ENCODE results near the gene PDXDC1. TPM values are rescaled to one million over a fixed set of nuclear protein-coding genes. Genes with fewer than 3 reads are reported as not detected.
"Not testable (repeated sequence)": the region's sequence is repeated elsewhere in the genome, so short reads cannot be mapped to it uniquely, and the experiment has no call there.

PDXDC1 gene
- total RNA-seq, 2 donors from 2014 or later: 58.4 to 78.8 TPM

DNA sequence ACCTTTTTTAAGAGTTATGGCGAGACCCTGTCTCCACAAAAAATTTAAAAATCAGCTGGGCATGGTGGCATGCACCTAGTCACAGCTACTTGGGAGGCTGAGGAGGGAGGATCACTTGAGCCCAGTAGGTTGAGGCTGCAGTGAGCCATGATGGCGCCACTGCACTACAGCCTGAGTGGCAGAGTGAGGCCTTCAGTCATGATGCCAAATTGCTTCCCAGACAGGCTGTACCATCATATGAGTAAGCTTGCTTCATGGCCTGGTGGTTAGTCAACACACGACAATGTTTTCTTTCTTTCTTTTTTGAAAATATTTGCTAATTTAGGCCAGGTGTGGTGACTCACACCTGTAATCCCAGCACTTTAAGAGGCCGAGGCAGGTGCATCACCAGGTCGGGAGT lies 68.5 kb downstream of the PDXDC1 start:
- no peak overlapping the region for H3K27ac Mint-ChIP-seq
- ATAC-seq: no peak
- H3K27me3 Mint-ChIP-seq: no peaks in the 10 kb centered on the region
- H3K9me3 ChIP-seq (ENCODE audit: control insufficient read depth, low read length, poor library complexity, severe bottlenecking): no peaks in the 10 kb centered on the region
- peaks cover 2% of the 10 kb centered on the region for H3K4me1 Mint-ChIP-seq
- H3K4me3 Mint-ChIP-seq: no peak overlapping the region
- H3K36me3 Mint-ChIP-seq (ENCODE audit: low read depth): peaks cover 9% of the 10 kb centered on the region
- no peak for DNase-seq

DNA sequence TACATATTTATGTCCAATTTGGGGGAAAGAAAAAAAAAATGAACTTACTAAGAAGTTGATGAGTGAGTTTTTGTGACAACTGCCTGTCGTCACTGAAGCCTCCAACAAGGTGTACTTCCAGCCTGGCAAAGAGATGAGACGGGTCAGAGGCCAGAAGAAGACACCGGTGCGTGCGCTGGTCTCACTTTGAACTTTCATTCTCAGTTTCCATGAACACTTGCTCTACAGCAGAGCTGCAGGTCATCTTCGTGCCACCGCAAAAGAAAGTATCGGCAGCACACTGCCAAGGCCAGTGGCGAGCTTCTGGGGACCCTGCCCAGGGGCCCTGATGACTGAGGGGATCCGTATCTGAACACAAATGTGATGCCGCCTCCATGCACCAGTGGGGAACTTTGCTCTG lies 69.5 kb downstream of the PDXDC1 start:
- H3K4me3 Mint-ChIP-seq: no peak overlapping the region
- H3K27me3 Mint-ChIP-seq: no peaks in the 10 kb centered on the region
- H3K36me3 Mint-ChIP-seq (ENCODE audit: low read depth): peaks cover 9% of the 10 kb centered on the region
- ATAC-seq (no peak), DNase-seq (no peak)
- peaks cover 2% of the 10 kb centered on the region for H3K4me1 Mint-ChIP-seq
- H3K9me3 ChIP-seq (ENCODE audit: control insufficient read depth, low read length, poor library complexity, severe bottlenecking): no peaks in the 10 kb centered on the region
- H3K27ac Mint-ChIP-seq: no peak overlapping the region

DNA sequence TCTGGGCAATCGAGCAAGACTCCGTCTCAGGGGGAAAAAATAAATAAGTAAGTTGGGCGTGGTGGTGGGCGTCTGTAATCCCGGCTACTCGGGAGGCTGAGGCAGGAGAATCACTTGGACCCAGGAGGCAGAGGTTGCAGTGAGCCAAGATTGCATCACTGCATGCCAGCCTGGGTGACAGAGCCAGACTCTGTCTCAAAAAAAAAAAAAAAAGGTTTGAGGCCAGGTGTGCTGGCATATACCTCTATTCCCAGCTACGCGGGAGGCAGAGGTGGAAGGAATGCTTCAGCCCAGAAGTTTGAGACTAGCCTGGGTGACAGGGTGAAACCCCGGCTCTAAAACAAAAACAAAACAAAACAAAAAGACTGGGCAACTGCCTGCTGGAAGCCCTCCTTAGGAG lies 70.4 kb downstream of the PDXDC1 start:
- not testable (repeated sequence) for H3K4me1 Mint-ChIP-seq; H3K36me3 Mint-ChIP-seq (ENCODE audit: low read depth)

DNA sequence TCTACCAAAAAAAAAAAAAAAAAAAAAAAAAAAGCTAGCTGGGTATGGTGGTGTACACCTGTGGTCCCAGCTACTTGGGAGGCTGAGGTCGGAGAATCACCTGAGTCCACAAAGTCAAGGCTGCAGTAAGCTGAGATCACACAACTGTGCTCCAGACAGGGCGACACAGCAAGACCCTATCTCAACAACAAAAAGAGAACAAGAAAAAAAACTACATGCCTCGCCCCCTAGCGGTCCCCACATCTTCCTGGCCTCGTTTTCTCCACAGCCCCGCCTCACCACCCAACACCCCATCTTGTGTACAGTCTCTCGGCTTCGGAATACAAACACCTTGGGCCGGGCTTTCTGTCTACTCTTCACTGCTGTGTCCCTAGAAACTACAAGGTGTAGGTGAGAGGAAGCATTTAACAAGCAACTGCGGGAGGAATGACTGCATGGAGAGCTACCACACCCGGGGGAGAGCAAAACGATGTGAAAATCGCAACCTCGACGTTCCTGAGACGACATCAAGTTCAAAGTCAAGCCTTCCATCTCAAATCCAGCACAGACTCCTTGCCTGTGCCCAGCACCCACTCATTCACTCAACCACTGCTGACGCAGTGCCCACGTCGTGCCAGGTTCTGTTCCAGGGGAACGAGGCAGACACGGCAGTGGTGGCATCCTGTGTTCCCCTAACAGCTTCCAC lies 72.0 kb downstream of the PDXDC1 start:
- no peak for ATAC-seq

More for the DNA sequence above, 70.4 kb downstream of the PDXDC1 start:
- not testable (repeated sequence) for H3K27me3 Mint-ChIP-seq; H3K9me3 ChIP-seq (ENCODE audit: control insufficient read depth, low read length, poor library complexity, severe bottlenecking); DNase-seq; ATAC-seq; H3K4me3 Mint-ChIP-seq
- H3K27ac Mint-ChIP-seq: peak overlapping the region; percentile 67

DNA sequence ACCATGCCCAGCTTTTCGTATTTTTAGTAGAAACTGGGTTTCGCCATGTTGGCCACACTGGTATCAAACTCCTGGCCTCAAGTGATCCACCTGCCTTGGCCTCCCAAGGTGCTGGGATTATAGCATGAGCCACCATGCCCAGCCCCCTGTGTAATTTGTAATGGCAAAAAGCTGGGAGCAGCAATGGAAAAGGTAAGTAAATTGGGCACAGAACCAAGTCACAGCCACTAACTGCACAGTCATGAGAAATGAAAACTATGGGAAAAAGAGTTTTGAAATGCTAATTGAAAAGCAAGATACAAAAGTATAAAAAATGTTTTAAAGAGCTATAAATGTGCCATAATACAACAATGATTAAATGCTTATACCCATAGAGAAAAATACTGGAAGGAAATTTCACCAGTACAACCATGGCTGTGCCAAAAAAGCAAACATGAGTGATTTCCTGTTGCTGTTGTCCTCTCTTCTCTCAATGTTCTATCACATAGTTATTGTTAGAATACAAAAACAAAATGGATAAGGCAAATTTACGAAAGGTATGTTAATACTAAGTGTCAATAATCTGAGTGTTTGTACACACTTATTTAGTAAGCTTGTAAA lies 74.9 kb downstream of the PDXDC1 start:
- H3K27ac Mint-ChIP-seq: no peak overlapping the region
- no peak overlapping the region for H3K4me3 Mint-ChIP-seq
- H3K9me3 ChIP-seq (ENCODE audit: control insufficient read depth, low read length, poor library complexity, severe bottlenecking): no peaks in the 10 kb centered on the region
- ATAC-seq (no peak), DNase-seq (no peak)
- H3K4me1 Mint-ChIP-seq: peaks cover 15% of the 10 kb centered on the region
- peaks cover 7% of the 10 kb centered on the region for H3K36me3 Mint-ChIP-seq (ENCODE audit: low read depth)
- no peaks in the 10 kb centered on the region for H3K27me3 Mint-ChIP-seq

More for the DNA sequence above, 72.0 kb downstream of the PDXDC1 start:
- H3K36me3 Mint-ChIP-seq (ENCODE audit: low read depth): peaks cover 9% of the 10 kb centered on the region
- no peak for DNase-seq
- H3K27ac Mint-ChIP-seq: peak overlapping the region; percentile 16
- peaks cover 4% of the 10 kb centered on the region for H3K4me1 Mint-ChIP-seq
- peak overlapping the region; percentile 37 for H3K4me3 Mint-ChIP-seq
- no peaks in the 10 kb centered on the region for H3K27me3 Mint-ChIP-seq
- H3K9me3 ChIP-seq (ENCODE audit: control insufficient read depth, low read length, poor library complexity, severe bottlenecking): no peaks in the 10 kb centered on the region

DNA sequence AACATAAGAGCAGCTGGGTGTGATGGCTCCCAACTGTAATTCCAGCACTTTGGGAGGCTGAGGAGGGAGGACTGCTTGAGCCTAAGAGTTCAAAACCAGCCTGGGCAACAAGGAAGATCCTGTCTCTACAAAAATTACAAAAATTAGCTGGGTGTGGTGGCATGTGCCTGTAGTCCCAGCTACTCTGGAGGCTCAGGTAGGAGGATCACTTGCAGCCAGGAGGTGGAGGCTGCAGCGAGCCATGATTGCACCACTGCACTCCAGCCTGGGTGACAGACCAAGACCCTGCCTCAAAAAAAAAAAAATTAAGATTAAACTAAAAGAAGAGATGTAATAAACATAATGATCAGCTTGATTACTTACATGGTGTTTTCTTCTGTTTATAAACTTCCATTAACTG lies 75.6 kb downstream of the PDXDC1 start:
- not testable (repeated sequence) for DNase-seq; H3K9me3 ChIP-seq (ENCODE audit: control insufficient read depth, low read length, poor library complexity, severe bottlenecking); ATAC-seq; H3K36me3 Mint-ChIP-seq (ENCODE audit: low read depth); H3K27me3 Mint-ChIP-seq; H3K27ac Mint-ChIP-seq; H3K4me3 Mint-ChIP-seq
- peaks cover 19% of the 10 kb centered on the region for H3K4me1 Mint-ChIP-seq

DNA sequence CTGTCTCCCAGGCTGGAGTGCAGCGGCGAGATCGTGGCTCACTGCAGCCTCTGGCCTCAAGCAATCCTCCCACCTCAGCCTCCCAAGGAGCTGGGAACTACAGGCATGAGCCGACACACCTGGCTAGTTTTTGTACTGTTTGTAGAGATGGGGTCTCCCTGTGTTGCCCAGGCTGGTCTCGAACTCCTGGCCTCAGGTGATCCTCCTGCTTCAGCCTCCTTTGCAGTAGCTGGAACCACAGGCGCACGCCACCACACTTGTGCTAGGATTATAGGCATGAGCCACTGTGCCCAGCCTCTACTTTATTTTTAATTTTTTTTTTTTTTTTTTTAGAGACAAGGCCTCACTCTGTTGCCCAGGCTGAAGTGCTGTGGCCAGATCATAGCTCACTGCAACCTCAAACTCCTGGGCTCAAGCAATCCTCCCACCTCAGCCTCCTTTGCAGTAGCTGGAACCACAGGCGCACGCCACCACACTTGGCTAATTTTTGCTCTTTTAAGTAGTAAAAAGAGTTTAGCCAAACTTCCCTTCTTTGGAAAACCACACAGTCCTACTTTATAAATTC lies 76.6 kb downstream of the PDXDC1 start:
- H3K9me3 ChIP-seq (ENCODE audit: control insufficient read depth, low read length, poor library complexity, severe bottlenecking): no peaks in the 10 kb centered on the region
- H3K36me3 Mint-ChIP-seq (ENCODE audit: low read depth): peaks cover 7% of the 10 kb centered on the region
- no peaks in the 10 kb centered on the region for H3K27me3 Mint-ChIP-seq
- H3K4me1 Mint-ChIP-seq: peaks cover 20% of the 10 kb centered on the region
- no peak overlapping the region for H3K27ac Mint-ChIP-seq
- H3K4me3 Mint-ChIP-seq: no peak overlapping the region
- ATAC-seq: no peak
- no peak for DNase-seq

DNA sequence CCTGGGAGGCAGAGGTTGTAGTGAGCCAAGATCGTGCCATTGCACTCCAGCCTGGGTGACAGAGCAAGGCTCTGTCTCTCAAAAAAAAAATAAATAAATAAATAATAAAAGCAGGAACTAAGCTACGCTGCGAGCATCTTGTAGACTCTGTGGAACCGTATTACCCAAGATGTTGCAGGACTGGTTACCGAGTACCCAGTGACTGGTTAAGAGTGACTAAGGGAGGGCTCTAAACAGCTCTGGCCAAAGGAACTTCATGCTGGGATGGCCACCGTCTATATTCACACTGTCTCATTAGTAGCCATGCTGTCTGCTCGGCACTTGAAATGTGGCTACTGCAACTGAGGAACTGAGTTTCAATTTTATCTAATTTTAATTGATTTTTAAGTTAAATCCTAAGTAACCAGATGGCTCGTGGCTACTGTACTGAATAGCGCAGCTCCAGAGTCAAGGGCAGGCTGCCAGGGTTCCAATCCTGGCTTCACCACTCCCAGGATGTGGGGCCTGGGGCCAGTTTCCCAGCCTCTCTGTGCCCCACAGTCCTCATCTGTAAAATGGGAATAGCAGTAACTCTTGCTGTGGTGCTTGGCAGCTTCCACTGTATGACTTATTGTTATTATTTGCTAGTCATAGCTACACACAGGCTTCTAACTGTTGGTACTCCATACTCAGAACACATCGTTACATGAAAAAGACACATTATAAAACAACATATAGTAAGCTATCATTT lies 78.1 kb downstream of the PDXDC1 start:
- Mint-ChIP-seq H3K27ac (no peak overlapping the region), H3K4me3 (no peak overlapping the region), H3K27me3 (no peaks in the 10 kb centered on the region), H3K4me1 (peaks cover 20% of the 10 kb centered on the region), H3K36me3 (ENCODE audit: low read depth) (no peaks in the 10 kb centered on the region)
- H3K9me3 ChIP-seq (ENCODE audit: control insufficient read depth, low read length, poor library complexity, severe bottlenecking): no peaks in the 10 kb centered on the region
- ATAC-seq (no peak), DNase-seq (no peak)

DNA sequence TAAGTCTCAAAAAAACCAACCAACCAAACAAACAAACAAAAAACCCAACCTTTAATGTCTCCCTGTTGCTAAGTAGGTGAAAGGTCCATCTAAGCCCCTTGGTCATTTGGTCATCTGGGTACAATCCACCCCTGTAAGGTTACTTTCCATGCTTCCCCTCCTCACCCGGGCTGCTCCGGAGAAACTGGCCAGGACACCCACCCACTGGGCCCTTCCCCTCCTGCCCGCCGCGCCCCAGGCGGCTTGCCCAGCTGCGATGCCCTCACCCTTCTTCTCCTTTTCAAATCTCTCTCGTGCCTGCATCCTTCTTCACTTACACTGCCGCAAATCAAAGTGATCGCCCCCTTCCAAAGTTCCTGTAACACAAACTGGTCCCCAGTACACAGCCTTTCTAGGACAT lies 79.1 kb downstream of the PDXDC1 start:
- H3K9me3 ChIP-seq (ENCODE audit: control insufficient read depth, low read length, poor library complexity, severe bottlenecking): no peaks in the 10 kb centered on the region
- Mint-ChIP-seq H3K36me3 (ENCODE audit: low read depth) (no peaks in the 10 kb centered on the region), H3K27me3 (no peaks in the 10 kb centered on the region), H3K27ac (peak overlapping the region; percentile 51), H3K4me3 (peak overlapping the region; percentile 88), H3K4me1 (peaks cover 20% of the 10 kb centered on the region)
- ATAC-seq (no peak), DNase-seq (no peak)

DNA sequence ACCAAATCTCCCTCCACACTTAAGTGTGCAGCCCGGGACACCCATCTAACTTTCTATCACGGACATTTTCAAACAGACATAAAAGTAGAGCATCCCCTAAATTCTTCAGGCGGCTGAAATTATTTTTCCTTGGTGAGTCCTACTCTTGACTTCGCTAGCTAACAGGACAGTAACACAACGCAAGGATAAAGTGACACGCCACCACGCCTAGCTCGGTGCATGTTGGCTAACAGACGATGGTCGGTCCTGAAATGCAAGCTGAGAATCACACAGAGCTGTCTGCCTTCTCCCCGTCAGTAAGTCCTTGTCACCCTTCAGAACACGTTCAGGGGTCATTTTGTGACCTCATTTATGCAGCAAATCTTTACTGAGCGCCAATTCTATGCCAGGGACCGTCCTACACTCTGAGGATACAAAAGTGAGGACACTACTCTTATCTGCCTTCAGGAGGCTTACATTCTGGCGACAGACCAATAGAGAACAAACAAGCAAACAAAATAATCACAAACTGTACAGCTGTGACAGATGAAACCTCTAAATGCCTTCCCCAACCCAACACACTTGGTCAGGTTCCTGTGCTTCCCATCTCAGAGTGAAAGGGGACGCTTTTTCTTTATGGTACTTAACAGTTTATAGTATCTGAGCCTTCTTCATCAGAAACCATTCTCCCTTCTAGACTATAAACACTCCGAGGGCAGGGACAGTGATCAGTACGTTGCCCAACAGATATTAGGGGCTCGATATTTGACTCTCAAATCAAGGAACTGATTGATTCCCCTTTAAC lies 79.7 kb downstream of the PDXDC1 start:
- no peaks in the 10 kb centered on the region for H3K27me3 Mint-ChIP-seq
- DNase-seq (no peak), ATAC-seq (no peak)
- H3K9me3 ChIP-seq (ENCODE audit: control insufficient read depth, low read length, poor library complexity, severe bottlenecking): no peaks in the 10 kb centered on the region
- no peaks in the 10 kb centered on the region for H3K36me3 Mint-ChIP-seq (ENCODE audit: low read depth)
- H3K27ac Mint-ChIP-seq: peak overlapping the region; percentile 51
- H3K4me3 Mint-ChIP-seq: peak overlapping the region; percentile 88
- H3K4me1 Mint-ChIP-seq: peaks cover 20% of the 10 kb centered on the region

DNA sequence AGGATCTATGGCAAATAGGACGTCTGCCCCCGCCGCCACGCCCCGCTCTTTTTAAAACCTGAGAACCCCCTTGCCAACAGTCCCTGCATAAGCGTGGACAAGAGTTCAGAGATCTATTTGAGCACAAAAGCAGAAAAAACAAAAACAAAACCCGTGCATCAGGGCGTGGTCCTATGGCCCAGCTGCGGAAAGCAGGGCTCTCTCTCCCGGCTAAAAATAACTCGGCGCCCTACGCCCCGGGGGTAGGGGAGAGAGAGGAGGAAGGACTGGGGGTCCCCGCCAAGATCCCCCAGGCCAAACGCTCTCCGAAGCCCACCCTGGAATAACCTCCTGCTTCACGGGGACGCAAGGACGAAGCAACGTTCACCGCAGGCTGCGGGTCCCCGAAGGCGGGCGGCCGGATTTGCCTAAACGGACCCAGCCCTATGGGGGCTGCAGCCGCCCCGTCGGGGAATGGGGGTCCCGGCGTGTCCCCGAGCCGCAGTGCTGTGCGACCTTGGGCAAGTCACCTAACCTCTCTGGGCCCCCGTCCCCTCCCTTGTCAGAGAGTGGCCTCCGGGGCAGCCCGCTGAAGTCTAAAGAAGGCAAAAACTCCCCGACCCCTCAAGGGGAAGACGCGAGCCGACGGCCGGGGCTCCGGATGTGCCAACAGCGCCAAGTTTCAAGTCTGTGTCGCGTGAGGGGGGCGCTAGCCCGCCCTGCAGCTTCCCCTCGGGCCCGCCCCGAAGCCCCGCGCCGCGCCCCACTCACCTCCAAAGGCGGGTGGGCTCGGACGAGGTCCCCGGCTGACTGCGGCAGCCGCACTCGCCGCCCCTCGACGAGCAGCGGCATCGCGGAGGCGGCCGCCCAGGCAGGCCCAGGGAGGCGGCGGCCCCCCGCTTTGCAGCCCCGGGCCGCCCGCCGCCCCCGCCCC lies 80.6 kb downstream of the PDXDC1 start:
- peak overlapping the region; percentile 88 for H3K4me3 Mint-ChIP-seq
- H3K36me3 Mint-ChIP-seq (ENCODE audit: low read depth): no peaks in the 10 kb centered on the region
- peak; percentile 69 for ATAC-seq
- peak overlapping the region; percentile 2 for H3K27ac Mint-ChIP-seq
- H3K9me3 ChIP-seq (ENCODE audit: control insufficient read depth, low read length, poor library complexity, severe bottlenecking): no peaks in the 10 kb centered on the region
- H3K4me1 Mint-ChIP-seq: peaks cover 18% of the 10 kb centered on the region
- H3K27me3 Mint-ChIP-seq: no peaks in the 10 kb centered on the region
- DNase-seq: no peak
